AG10803 (cell line): Measurements from ENCODE around the gene RPTOR.
"Not testable (repeated sequence)": the region's sequence is repeated elsewhere in the genome, so short reads cannot be mapped to it uniquely, and the experiment has no call there.

Experiments used
- DNase-seq: peaks from one replicate; pipeline ENCODE4 v3.0.0; 2010; ENCODE audit warnings: low read depth
- H3K4me3 ChIP-seq: 2 replicates; pipeline ENCODE4 v1.5.1; 2011; ENCODE audit warnings: mild to moderate bottlenecking, low read length, control low read depth
- CTCF ChIP-seq: conservative IDR thresholded peaks from 2 replicates; pipeline ENCODE4 v1.5.1; 2011; ENCODE audit warnings: mild to moderate bottlenecking, low read length, control low read depth, inconsistent platforms

The RPTOR gene

GRCh38 chr17:80795090-80795580 is 250.5 kb downstream of the RPTOR start:
- no peak for TF ChIP-seq CTCF
- no peak for DNase-seq
- H3K4me3 ChIP-seq = no peak overlapping the region

- DNase-seq = no peak
- H3K4me3 ChIP-seq = no peak overlapping the region
- TF ChIP-seq CTCF = no peak
These were observed 251.1 kb downstream of the RPTOR start for GRCh38 chr17:80795754-80796153.

GRCh38 chr17:80796430-80796861 is 251.8 kb downstream of the RPTOR start:
- TF ChIP-seq CTCF = no peak
- no peak for DNase-seq
- H3K4me3 ChIP-seq = no peak overlapping the region

- DNase-seq, H3K4me3 ChIP-seq: not testable (repeated sequence)
These were observed 252.6 kb downstream of the RPTOR start for GRCh38 chr17:80797222-80797621.

- no peak overlapping the region for H3K4me3 ChIP-seq
- TF ChIP-seq CTCF = no peak
- DNase-seq = no peak
These were observed 253.3 kb downstream of the RPTOR start for GRCh38 chr17:80797741-80798594.

GRCh38 chr17:80798595-80799537 is 254.2 kb downstream of the RPTOR start:
- TF ChIP-seq CTCF = no peak
- no peak overlapping the region for H3K4me3 ChIP-seq
- DNase-seq = no peak

GRCh38 chr17:80799538-80800480 is 255.2 kb downstream of the RPTOR start:
- no peak overlapping the region for H3K4me3 ChIP-seq
- no peak for TF ChIP-seq CTCF
- DNase-seq = no peak
